ENCODE results near the gene SH3BP5.

The SH3BP5 gene

DNA sequence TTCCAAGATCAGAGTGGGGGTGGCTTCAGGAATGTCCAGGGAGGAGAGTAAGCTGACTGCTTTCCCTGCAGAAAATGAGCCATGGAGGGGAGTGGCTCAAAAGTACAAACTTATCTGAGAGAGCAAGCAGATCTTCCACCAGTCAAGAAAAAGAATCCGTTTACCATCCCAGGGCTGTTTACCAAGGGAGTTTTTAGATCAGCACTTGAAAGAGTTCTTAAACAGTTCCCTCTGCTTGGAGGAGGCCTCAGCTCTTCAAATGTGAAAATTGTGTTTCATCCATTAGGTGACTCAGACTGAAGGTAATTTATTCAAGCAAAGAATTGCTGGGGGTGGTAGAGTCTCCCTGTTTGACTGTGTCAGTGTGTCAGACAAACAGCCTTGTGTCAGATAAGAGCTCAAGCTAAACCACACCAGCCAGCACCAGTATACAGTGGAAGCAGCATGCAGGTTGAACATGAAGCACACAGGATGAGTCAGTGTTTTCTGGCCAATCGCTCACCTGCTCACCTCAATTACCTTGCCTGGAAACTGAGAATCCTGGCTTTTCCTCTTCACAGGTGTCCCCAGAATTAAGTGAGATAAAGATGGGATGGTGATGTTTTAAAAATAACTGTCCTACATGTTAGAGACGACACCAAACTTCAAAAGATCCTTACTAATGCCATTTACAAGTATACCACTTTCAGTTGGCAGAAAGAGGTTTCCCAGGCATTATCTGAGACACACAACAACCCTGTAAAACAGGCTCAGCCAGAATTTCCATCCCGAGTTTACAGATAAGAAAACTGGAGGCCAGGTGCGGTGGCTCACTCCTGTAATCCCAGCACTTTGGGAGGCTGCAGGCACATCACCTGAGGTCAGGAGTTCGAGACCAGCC lies 21.7 kb downstream of the SH3BP5 start:
- H3K36me3 ChIP-seq (ENCODE audit: insufficient read depth, low read length), result no peaks in the 10 kb centered on the region
- H2AFZ ChIP-seq (ENCODE audit: low read depth, low read length), result no peak overlapping the region
- H3K4me3 ChIP-seq (ENCODE audit: low read length), result no peak overlapping the region
- H3K4me1 ChIP-seq (ENCODE audit: insufficient read depth, low read length), result peaks cover 9% of the 10 kb centered on the region
- H3K9me3 ChIP-seq (ENCODE audit: low read length), result no peaks in the 10 kb centered on the region
- H3K27me3 ChIP-seq (ENCODE audit: insufficient read depth, low read length), result no peaks in the 10 kb centered on the region

GRCh38 chr3:15309662-15310335 lies 22.6 kb downstream of the SH3BP5 start:
- Histone ChIP-seq H3K4me1 (ENCODE audit: insufficient read depth, low read length) (peaks cover 9% of the 10 kb centered on the region), H3K36me3 (ENCODE audit: insufficient read depth, low read length) (no peaks in the 10 kb centered on the region), H3K27me3 (ENCODE audit: insufficient read depth, low read length) (no peaks in the 10 kb centered on the region), H2AFZ (ENCODE audit: low read depth, low read length) (no peak overlapping the region), H3K4me3 (ENCODE audit: low read length) (no peak overlapping the region), H3K9me3 (ENCODE audit: low read length) (no peaks in the 10 kb centered on the region)

DNA sequence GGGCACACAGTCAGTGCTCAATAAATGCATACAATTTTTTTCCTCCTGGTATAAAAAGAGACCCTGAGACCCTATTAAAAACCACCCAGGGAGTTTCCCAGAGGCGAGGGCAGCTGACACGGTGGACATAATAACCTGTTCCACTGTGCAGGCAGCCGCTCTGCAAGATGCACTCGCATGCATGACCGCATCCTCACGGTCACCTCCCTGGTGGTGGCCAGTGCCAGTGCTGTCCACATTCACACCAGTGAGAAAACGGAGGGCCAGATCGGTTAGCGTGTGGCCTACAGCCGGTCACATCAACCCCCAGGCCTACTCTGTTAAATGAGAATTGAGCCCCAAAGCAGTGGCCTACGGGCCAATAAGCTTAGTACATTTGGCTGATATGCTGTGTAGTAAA lies 24.8 kb downstream of the SH3BP5 start:
- H3K4me1 ChIP-seq (ENCODE audit: insufficient read depth, low read length), result peaks cover 9% of the 10 kb centered on the region
- no peak overlapping the region for H3K4me3 ChIP-seq (ENCODE audit: low read length)
- H3K27me3 ChIP-seq (ENCODE audit: insufficient read depth, low read length), result no peaks in the 10 kb centered on the region
- no peak overlapping the region for H2AFZ ChIP-seq (ENCODE audit: low read depth, low read length)
- no peaks in the 10 kb centered on the region for H3K9me3 ChIP-seq (ENCODE audit: low read length)
- no peaks in the 10 kb centered on the region for H3K36me3 ChIP-seq (ENCODE audit: insufficient read depth, low read length)

- H3K4me1 ChIP-seq (ENCODE audit: insufficient read depth, low read length), result peaks cover 9% of the 10 kb centered on the region
- no peaks in the 10 kb centered on the region for H3K9me3 ChIP-seq (ENCODE audit: low read length)
- H2AFZ ChIP-seq (ENCODE audit: low read depth, low read length), result no peak overlapping the region
These were observed 25.4 kb downstream of the SH3BP5 start for GRCh38 chr3:15306979-15307359.

GRCh38 chr3:15305359-15305844 lies 27.0 kb downstream of the SH3BP5 start:
- H3K4me3 ChIP-seq (ENCODE audit: low read length), result no peak overlapping the region
- no peak overlapping the region for H2AFZ ChIP-seq (ENCODE audit: low read depth, low read length)
- H3K36me3 ChIP-seq (ENCODE audit: insufficient read depth, low read length), result no peaks in the 10 kb centered on the region
- peaks cover 4% of the 10 kb centered on the region for H3K4me1 ChIP-seq (ENCODE audit: insufficient read depth, low read length)
- H3K27me3 ChIP-seq (ENCODE audit: insufficient read depth, low read length), result no peaks in the 10 kb centered on the region
- H3K9me3 ChIP-seq (ENCODE audit: low read length), result no peaks in the 10 kb centered on the region

More at GRCh38 chr3:15306979-15307359, 25.4 kb downstream of the SH3BP5 start:
- H3K36me3 ChIP-seq (ENCODE audit: insufficient read depth, low read length), result no peaks in the 10 kb centered on the region
- H3K4me3 ChIP-seq (ENCODE audit: low read length), result no peak overlapping the region
- no peaks in the 10 kb centered on the region for H3K27me3 ChIP-seq (ENCODE audit: insufficient read depth, low read length)

DNA sequence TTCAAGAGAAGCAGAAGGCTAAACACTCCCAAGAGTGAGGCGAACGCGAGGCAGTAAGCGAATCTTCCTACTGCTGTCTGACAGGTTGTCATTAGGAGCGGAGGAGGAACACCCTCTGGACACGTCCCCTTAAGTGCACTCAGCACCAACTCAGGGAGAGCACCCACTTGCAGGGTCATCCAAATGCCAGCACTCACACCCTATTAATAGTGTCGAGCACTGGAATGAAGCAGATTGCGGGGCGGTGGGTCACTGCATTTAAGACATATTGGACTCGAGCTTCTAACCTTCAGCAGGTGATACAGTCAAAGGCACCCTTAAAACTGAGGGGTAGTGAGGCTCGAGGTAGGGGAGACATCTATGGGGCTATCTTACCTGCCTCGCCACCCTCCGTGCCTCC lies 28.7 kb downstream of the SH3BP5 start:
- Histone ChIP-seq H3K4me3 (ENCODE audit: low read length) (no peak overlapping the region), H3K36me3 (ENCODE audit: insufficient read depth, low read length) (no peaks in the 10 kb centered on the region), H3K9me3 (ENCODE audit: low read length) (no peaks in the 10 kb centered on the region), H3K4me1 (ENCODE audit: insufficient read depth, low read length) (no peaks in the 10 kb centered on the region), H2AFZ (ENCODE audit: low read depth, low read length) (no peak overlapping the region), H3K27me3 (ENCODE audit: insufficient read depth, low read length) (no peaks in the 10 kb centered on the region)

DNA sequence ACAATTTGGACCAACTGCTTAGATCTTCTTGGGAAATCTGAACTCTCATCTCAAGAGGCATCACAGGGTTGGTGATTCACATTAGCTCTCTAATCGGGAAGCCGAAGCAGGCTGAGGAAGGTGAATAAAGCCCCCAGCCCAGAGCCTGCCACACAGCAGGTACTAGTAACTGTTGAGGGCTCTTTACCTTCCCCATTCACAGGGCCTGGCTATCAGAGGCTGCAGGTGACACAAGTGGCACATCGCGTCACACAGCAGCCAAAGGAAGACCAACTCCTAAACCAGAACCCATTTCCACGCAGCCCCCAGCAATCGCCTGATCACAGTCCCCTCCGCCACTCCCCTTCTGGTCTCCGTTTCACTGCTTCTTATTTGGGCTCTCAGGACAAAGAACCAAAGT lies 29.2 kb downstream of the SH3BP5 start:
- Histone ChIP-seq H3K4me1 (ENCODE audit: insufficient read depth, low read length) (no peaks in the 10 kb centered on the region), H3K27me3 (ENCODE audit: insufficient read depth, low read length) (no peaks in the 10 kb centered on the region), H2AFZ (ENCODE audit: low read depth, low read length) (no peak overlapping the region)

DNA sequence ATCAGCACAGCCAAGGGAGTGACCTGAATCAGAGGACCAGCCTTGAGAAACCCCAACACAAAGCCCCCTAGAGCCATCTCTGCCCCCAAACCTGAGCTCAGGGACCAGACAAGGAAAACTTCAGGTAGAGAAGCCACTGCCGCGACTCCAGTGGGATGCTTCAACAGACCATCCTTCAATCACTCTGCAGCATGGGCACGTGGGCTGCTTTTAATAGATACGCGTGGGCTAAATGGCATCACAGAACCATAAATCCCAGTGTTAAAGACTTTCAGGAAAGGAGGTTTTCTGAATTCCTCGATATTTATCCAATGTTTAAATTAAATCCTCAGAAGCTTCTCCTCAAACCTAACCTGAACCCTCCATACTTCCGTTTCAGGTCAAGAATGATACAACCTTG lies 30.6 kb downstream of the SH3BP5 start:
- Histone ChIP-seq H3K9me3 (ENCODE audit: low read length) (no peaks in the 10 kb centered on the region), H3K4me1 (ENCODE audit: insufficient read depth, low read length) (no peaks in the 10 kb centered on the region), H3K4me3 (ENCODE audit: low read length) (no peak overlapping the region), H2AFZ (ENCODE audit: low read depth, low read length) (no peak overlapping the region), H3K27me3 (ENCODE audit: insufficient read depth, low read length) (no peaks in the 10 kb centered on the region), H3K36me3 (ENCODE audit: insufficient read depth, low read length) (no peaks in the 10 kb centered on the region)

More for the DNA sequence above, 29.2 kb downstream of the SH3BP5 start:
- no peak overlapping the region for H3K4me3 ChIP-seq (ENCODE audit: low read length)
- no peaks in the 10 kb centered on the region for H3K9me3 ChIP-seq (ENCODE audit: low read length)
- no peaks in the 10 kb centered on the region for H3K36me3 ChIP-seq (ENCODE audit: insufficient read depth, low read length)

- Histone ChIP-seq H3K4me3 (ENCODE audit: low read length) (no peak overlapping the region), H3K27me3 (ENCODE audit: insufficient read depth, low read length) (no peaks in the 10 kb centered on the region), H3K4me1 (ENCODE audit: insufficient read depth, low read length) (no peaks in the 10 kb centered on the region), H3K36me3 (ENCODE audit: insufficient read depth, low read length) (no peaks in the 10 kb centered on the region), H3K9me3 (ENCODE audit: low read length) (no peaks in the 10 kb centered on the region), H2AFZ (ENCODE audit: low read depth, low read length) (no peak overlapping the region)
These were observed 31.9 kb downstream of the SH3BP5 start for GRCh38 chr3:15300323-15301078.

DNA sequence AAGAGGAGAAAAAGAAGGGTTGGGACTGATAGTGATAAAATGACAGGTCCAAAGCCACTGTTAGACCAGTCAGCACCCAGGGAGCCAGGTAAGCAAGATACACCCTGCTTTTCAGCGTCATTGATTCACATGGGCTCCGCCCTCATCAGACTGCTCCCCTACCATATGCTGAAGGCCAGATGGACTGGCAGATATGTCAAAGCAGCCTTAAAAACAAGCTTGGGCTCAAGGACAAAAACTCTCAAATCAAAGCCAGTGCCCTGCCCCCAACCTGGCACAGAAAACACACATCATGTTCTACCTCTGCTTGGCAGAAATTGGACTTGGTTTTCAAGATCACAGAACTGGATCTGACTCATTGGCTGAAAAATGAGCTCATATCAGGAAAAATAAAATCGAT lies 33.4 kb downstream of the SH3BP5 start:
- no peaks in the 10 kb centered on the region for H3K9me3 ChIP-seq (ENCODE audit: low read length)
- H2AFZ ChIP-seq (ENCODE audit: low read depth, low read length), result no peak overlapping the region
- no peaks in the 10 kb centered on the region for H3K4me1 ChIP-seq (ENCODE audit: insufficient read depth, low read length)
- no peaks in the 10 kb centered on the region for H3K36me3 ChIP-seq (ENCODE audit: insufficient read depth, low read length)
- H3K4me3 ChIP-seq (ENCODE audit: low read length), result no peak overlapping the region
- no peaks in the 10 kb centered on the region for H3K27me3 ChIP-seq (ENCODE audit: insufficient read depth, low read length)

GRCh38 chr3:15298504-15298903 lies 33.9 kb downstream of the SH3BP5 start:
- Histone ChIP-seq H2AFZ (ENCODE audit: low read depth, low read length) (no peak overlapping the region), H3K4me1 (ENCODE audit: insufficient read depth, low read length) (no peaks in the 10 kb centered on the region), H3K27me3 (ENCODE audit: insufficient read depth, low read length) (no peaks in the 10 kb centered on the region), H3K9me3 (ENCODE audit: low read length) (no peaks in the 10 kb centered on the region), H3K36me3 (ENCODE audit: insufficient read depth, low read length) (no peaks in the 10 kb centered on the region), H3K4me3 (ENCODE audit: low read length) (no peak overlapping the region)

DNA sequence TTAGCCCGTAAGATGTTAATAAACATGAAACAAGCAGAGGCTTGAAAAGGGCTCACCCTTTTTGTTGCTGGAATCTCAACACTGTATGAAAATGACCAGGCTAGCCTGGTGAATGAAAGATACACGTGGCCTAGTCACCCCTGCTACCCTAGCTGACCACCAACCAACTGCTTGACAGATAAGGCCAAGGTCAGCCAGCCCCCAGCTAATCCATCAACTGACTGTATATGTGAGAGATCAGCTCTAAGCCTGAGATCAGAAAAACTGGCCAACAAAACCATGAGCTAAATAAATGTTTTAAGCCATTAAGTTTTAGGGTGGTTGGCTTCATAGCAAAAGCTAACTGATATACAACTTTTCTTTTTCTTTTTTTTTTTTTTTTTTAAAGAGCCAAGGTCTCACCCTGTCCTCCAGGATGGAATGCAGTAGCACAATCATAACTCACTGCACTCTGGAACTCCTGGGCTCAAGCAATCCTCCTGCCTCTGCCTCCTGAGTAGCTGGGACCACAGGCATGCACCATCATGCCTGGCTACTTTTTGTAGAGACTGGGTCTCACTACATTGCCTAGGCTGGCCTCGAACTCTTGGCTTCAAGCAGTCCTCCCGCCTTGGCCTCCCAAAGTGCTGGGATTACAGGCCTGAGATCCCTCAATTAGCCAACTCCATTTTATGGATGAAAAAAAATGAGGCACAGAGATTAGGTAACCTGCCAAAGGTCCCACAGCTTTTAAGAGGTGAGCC lies 34.6 kb downstream of the SH3BP5 start:
- H3K27me3 ChIP-seq (ENCODE audit: insufficient read depth, low read length), result no peaks in the 10 kb centered on the region
- no peaks in the 10 kb centered on the region for H3K36me3 ChIP-seq (ENCODE audit: insufficient read depth, low read length)
- H3K4me3 ChIP-seq (ENCODE audit: low read length), result no peak overlapping the region
- no peak overlapping the region for H2AFZ ChIP-seq (ENCODE audit: low read depth, low read length)
- H3K4me1 ChIP-seq (ENCODE audit: insufficient read depth, low read length), result no peaks in the 10 kb centered on the region
- no peaks in the 10 kb centered on the region for H3K9me3 ChIP-seq (ENCODE audit: low read length)

Measured in neuron (in vitro differentiated cells).